ENCODE data around the gene QRICH2.

The QRICH2 gene

GRCh38 chr17:76235883-76236282 lies 72.2 kb downstream of the QRICH2 start:
- no peak overlapping the region for H3K23ac ChIP-seq (ENCODE audit: low read length in 2 of 2)
- H2BK5ac ChIP-seq (ENCODE audit: low read depth, low read length, poor library complexity, severe bottlenecking), result no peak overlapping the region
- no peak overlapping the region for H3K4me2 ChIP-seq (ENCODE audit: low read length, poor library complexity, severe bottlenecking)
- H3K79me1 ChIP-seq (replicated peaks; ENCODE audit: low read length, poor library complexity, severe bottlenecking), result peaks cover 3% of the 10 kb centered on the region
- H4K91ac ChIP-seq (ENCODE audit: low read length), result no peak overlapping the region
- H4K8ac ChIP-seq (ENCODE audit: low read length), result no peak overlapping the region
- H2BK15ac ChIP-seq (ENCODE audit: low read depth, poor library complexity, severe bottlenecking), result no peak overlapping the region
- no peak overlapping the region for H2AK5ac ChIP-seq (ENCODE audit: low read length, severe bottlenecking)
- H2BK12ac ChIP-seq (ENCODE audit: low read length in 2 of 2), result no peak overlapping the region
- no peak overlapping the region for H3K14ac ChIP-seq (ENCODE audit: low read length in 2 of 2)
- no peak overlapping the region for H3K9ac ChIP-seq (ENCODE audit: low read length)
- H3K4ac ChIP-seq (ENCODE audit: low read depth in 1 of 2, low read length in 2 of 2), result no peak overlapping the region
- H3K9me3 ChIP-seq (ENCODE audit: control insufficient read depth, low read length), result no peaks in the 10 kb centered on the region
- H3K27me3 ChIP-seq (ENCODE audit: control insufficient read depth in 1 of 2, insufficient read depth in 1 of 2, low read length in 2 of 2), result peaks cover 0 to 7% of the 10 kb centered on the region in 2 experiments
- H3K27ac ChIP-seq (ENCODE audit: low read length, poor library complexity, severe bottlenecking), result no peak overlapping the region
- DNase-seq, result no peak
- H2AFZ ChIP-seq (ENCODE audit: low read depth, low read length), result no peak overlapping the region
- 100% methylated on average over 1 of the region's 2 CpGs for WGBS
- H3K4me1 ChIP-seq (ENCODE audit: control insufficient read depth, insufficient read depth, low read depth, low read length), result peaks cover 16% of the 10 kb centered on the region
- H3K4me3 ChIP-seq (ENCODE audit: insufficient read depth in 1 of 2, low read depth in 1 of 2, low read length in 2 of 2), result no peak overlapping the region
- H3K18ac ChIP-seq (ENCODE audit: low read depth in 1 of 2, low read length in 2 of 2), result no peak overlapping the region
- no peak overlapping the region for H2BK120ac ChIP-seq (ENCODE audit: low read depth, low read length)
- H3K36me3 ChIP-seq (ENCODE audit: control insufficient read depth in 1 of 2, insufficient read depth in 2 of 2, low read depth in 1 of 2, low read length in 2 of 2), result no peaks in the 10 kb centered on the region

GRCh38 chr17:76234354-76234679 lies 73.8 kb downstream of the QRICH2 start:
- Histone ChIP-seq H3K4ac (ENCODE audit: low read depth in 1 of 2, low read length in 2 of 2) (no peak overlapping the region), H3K36me3 (ENCODE audit: control insufficient read depth in 1 of 2, insufficient read depth in 2 of 2, low read depth in 1 of 2, low read length in 2 of 2) (no peaks in the 10 kb centered on the region), H3K4me1 (ENCODE audit: control insufficient read depth, insufficient read depth, low read depth, low read length) (peaks cover 9% of the 10 kb centered on the region), H3K27me3 (ENCODE audit: control insufficient read depth in 1 of 2, insufficient read depth in 1 of 2, low read length in 2 of 2) (peaks cover 0 to 8% of the 10 kb centered on the region in 2 experiments), H4K91ac (ENCODE audit: low read length) (no peak overlapping the region), H3K9ac (ENCODE audit: low read length) (no peak overlapping the region), H3K18ac (ENCODE audit: low read depth in 1 of 2, low read length in 2 of 2) (no peak overlapping the region), H2AFZ (ENCODE audit: low read depth, low read length) (no peak overlapping the region), H3K4me2 (ENCODE audit: low read length, poor library complexity, severe bottlenecking) (no peak overlapping the region), H2BK120ac (ENCODE audit: low read depth, low read length) (no peak overlapping the region), H3K27ac (ENCODE audit: low read length, poor library complexity, severe bottlenecking) (no peak overlapping the region), H3K4me3 (ENCODE audit: insufficient read depth in 1 of 2, low read depth in 1 of 2, low read length in 2 of 2) (no peak overlapping the region), H3K9me3 (ENCODE audit: control insufficient read depth, low read length) (no peaks in the 10 kb centered on the region), H2BK15ac (ENCODE audit: low read depth, poor library complexity, severe bottlenecking) (no peak overlapping the region), H3K14ac (ENCODE audit: low read length in 2 of 2) (no peak overlapping the region), H2AK5ac (ENCODE audit: low read length, severe bottlenecking) (no peak overlapping the region), H2BK12ac (ENCODE audit: low read length in 2 of 2) (no peak overlapping the region), H3K79me1 (replicated peaks; ENCODE audit: low read length, poor library complexity, severe bottlenecking) (peaks cover 4% of the 10 kb centered on the region), H2BK5ac (ENCODE audit: low read depth, low read length, poor library complexity, severe bottlenecking) (no peak overlapping the region), H4K8ac (ENCODE audit: low read length) (no peak overlapping the region), H3K23ac (ENCODE audit: low read length in 2 of 2) (no peak overlapping the region)
- 69% methylated on average over 2 of the region's 5 CpGs for WGBS
- no peak for DNase-seq

- H3K36me3 ChIP-seq (ENCODE audit: control insufficient read depth in 1 of 2, insufficient read depth in 2 of 2, low read depth in 1 of 2, low read length in 2 of 2), result no peaks in the 10 kb centered on the region
- H2BK5ac ChIP-seq (ENCODE audit: low read depth, low read length, poor library complexity, severe bottlenecking), result no peak overlapping the region
- 100% methylated on average over 5 of the region's 6 CpGs for WGBS
- no peaks in the 10 kb centered on the region for H3K9me3 ChIP-seq (ENCODE audit: control insufficient read depth, low read length)
- H3K18ac ChIP-seq (ENCODE audit: low read depth in 1 of 2, low read length in 2 of 2), result no peak overlapping the region
- H4K91ac ChIP-seq (ENCODE audit: low read length), result no peak overlapping the region
- H3K23ac ChIP-seq (ENCODE audit: low read length in 2 of 2), result no peak overlapping the region
- H3K79me1 ChIP-seq (replicated peaks; ENCODE audit: low read length, poor library complexity, severe bottlenecking), result peaks cover 5% of the 10 kb centered on the region
- no peak overlapping the region for H2AFZ ChIP-seq (ENCODE audit: low read depth, low read length)
- H3K27me3 ChIP-seq (ENCODE audit: control insufficient read depth in 1 of 2, insufficient read depth in 1 of 2, low read length in 2 of 2), result peaks cover 0 to 7% of the 10 kb centered on the region in 2 experiments
- no peak overlapping the region for H3K14ac ChIP-seq (ENCODE audit: low read length in 2 of 2)
- H3K4me3 ChIP-seq (ENCODE audit: insufficient read depth in 1 of 2, low read depth in 1 of 2, low read length in 2 of 2), result no peak overlapping the region
- H3K4ac ChIP-seq (ENCODE audit: low read depth in 1 of 2, low read length in 2 of 2), result no peak overlapping the region
- no peak overlapping the region for H2BK12ac ChIP-seq (ENCODE audit: low read length in 2 of 2)
- no peak overlapping the region for H3K4me2 ChIP-seq (ENCODE audit: low read length, poor library complexity, severe bottlenecking)
- H4K8ac ChIP-seq (ENCODE audit: low read length), result no peak overlapping the region
- no peak overlapping the region for H2BK120ac ChIP-seq (ENCODE audit: low read depth, low read length)
- H2BK15ac ChIP-seq (ENCODE audit: low read depth, poor library complexity, severe bottlenecking), result no peak overlapping the region
- H3K4me1 ChIP-seq (ENCODE audit: control insufficient read depth, insufficient read depth, low read depth, low read length), result peaks cover 8% of the 10 kb centered on the region
- H2AK5ac ChIP-seq (ENCODE audit: low read length, severe bottlenecking), result peak overlapping the region; percentile 36
- H3K9ac ChIP-seq (ENCODE audit: low read length), result no peak overlapping the region
- peak overlapping the region; percentile 28 for H3K27ac ChIP-seq (ENCODE audit: low read length, poor library complexity, severe bottlenecking)
- DNase-seq, result no peak
These were observed 74.3 kb downstream of the QRICH2 start for GRCh38 chr17:76233588-76234353.

GRCh38 chr17:76232342-76232741 lies 75.7 kb downstream of the QRICH2 start:
- Histone ChIP-seq H2AK5ac (ENCODE audit: low read length, severe bottlenecking) (no peak overlapping the region), H3K79me1 (replicated peaks; ENCODE audit: low read length, poor library complexity, severe bottlenecking) (peaks cover 7% of the 10 kb centered on the region), H2BK15ac (ENCODE audit: low read depth, poor library complexity, severe bottlenecking) (no peak overlapping the region), H3K4me3 (ENCODE audit: insufficient read depth in 1 of 2, low read depth in 1 of 2, low read length in 2 of 2) (no peak overlapping the region), H3K27ac (ENCODE audit: low read length, poor library complexity, severe bottlenecking) (no peak overlapping the region), H3K4ac (ENCODE audit: low read depth in 1 of 2, low read length in 2 of 2) (no peak overlapping the region), H2BK5ac (ENCODE audit: low read depth, low read length, poor library complexity, severe bottlenecking) (no peak overlapping the region), H4K8ac (ENCODE audit: low read length) (no peak overlapping the region), H3K36me3 (ENCODE audit: control insufficient read depth in 1 of 2, insufficient read depth in 2 of 2, low read depth in 1 of 2, low read length in 2 of 2) (no peaks in the 10 kb centered on the region), H2BK120ac (ENCODE audit: low read depth, low read length) (no peak overlapping the region), H3K4me2 (ENCODE audit: low read length, poor library complexity, severe bottlenecking) (no peak overlapping the region), H3K27me3 (ENCODE audit: control insufficient read depth in 1 of 2, insufficient read depth in 1 of 2, low read length in 2 of 2) (peaks cover 0 to 7% of the 10 kb centered on the region in 2 experiments), H2BK12ac (ENCODE audit: low read length in 2 of 2) (no peak overlapping the region), H3K9me3 (ENCODE audit: control insufficient read depth, low read length) (no peaks in the 10 kb centered on the region), H3K9ac (ENCODE audit: low read length) (no peak overlapping the region), H3K18ac (ENCODE audit: low read depth in 1 of 2, low read length in 2 of 2) (no peak overlapping the region), H3K23ac (ENCODE audit: low read length in 2 of 2) (no peak overlapping the region), H3K14ac (ENCODE audit: low read length in 2 of 2) (no peak overlapping the region), H4K91ac (ENCODE audit: low read length) (no peak overlapping the region), H3K4me1 (ENCODE audit: control insufficient read depth, insufficient read depth, low read depth, low read length) (peaks cover 5% of the 10 kb centered on the region), H2AFZ (ENCODE audit: low read depth, low read length) (no peak overlapping the region)
- DNase-seq, result peak; percentile 88
- 0% methylated on average over 1 of the region's 2 CpGs for WGBS

Measured in mesenchymal stem cell (in vitro differentiated cells and primary cell).